Measurements from ENCODE around the gene HINT3.

GRCh38 chr6:125927761-125928160 is 28.8 kb upstream of the HINT3 start:
- TF ChIP-seq POLR2A (IDR thresholded peaks at IDR 0.05; ENCODE audit: low read depth, low read length), result no peak
- TF ChIP-seq, protein P1, sequence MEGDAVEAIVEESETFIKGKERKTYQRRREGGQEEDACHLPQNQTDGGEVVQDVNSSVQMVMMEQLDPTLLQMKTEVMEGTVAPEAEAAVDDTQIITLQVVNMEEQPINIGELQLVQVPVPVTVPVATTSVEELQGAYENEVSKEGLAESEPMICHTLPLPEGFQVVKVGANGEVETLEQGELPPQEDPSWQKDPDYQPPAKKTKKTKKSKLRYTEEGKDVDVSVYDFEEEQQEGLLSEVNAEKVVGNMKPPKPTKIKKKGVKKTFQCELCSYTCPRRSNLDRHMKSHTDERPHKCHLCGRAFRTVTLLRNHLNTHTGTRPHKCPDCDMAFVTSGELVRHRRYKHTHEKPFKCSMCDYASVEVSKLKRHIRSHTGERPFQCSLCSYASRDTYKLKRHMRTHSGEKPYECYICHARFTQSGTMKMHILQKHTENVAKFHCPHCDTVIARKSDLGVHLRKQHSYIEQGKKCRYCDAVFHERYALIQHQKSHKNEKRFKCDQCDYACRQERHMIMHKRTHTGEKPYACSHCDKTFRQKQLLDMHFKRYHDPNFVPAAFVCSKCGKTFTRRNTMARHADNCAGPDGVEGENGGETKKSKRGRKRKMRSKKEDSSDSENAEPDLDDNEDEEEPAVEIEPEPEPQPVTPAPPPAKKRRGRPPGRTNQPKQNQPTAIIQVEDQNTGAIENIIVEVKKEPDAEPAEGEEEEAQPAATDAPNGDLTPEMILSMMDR (IDR thresholded peaks at IDR 0.05; ENCODE audit: extremely low read depth in 1 of 2, insufficient read depth in 1 of 2, low read depth in 1 of 2, low read length in 2 of 2), result no peak
- no peak for TF ChIP-seq EZH2 (IDR thresholded peaks at IDR 0.05; ENCODE audit: borderline replicate concordance, low read depth, low read length, severe bottlenecking)
- TF ChIP-seq, protein P2, sequence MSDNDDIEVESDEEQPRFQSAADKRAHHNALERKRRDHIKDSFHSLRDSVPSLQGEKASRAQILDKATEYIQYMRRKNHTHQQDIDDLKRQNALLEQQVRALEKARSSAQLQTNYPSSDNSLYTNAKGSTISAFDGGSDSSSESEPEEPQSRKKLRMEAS (IDR thresholded peaks at IDR 0.05; ENCODE audit: insufficient read depth, insufficient read length), result no peak

Measured in endothelial cell of umbilical vein (primary cell).